Bronchial smooth muscle cell (primary cell): ENCODE measurements around the gene CHST8. TPM values are rescaled to one million over a fixed set of nuclear protein-coding genes. Genes with fewer than 3 reads are reported as not detected.

Experiments used
- total RNA-seq: library from RNA; depleted of rRNA; stranded (reverse); fragments of >200 nt; gene quantifications from 2 replicates; pipeline ENCODE4 v1.2.1, GENCODE V29; 2014

CHST8 gene, protein sequence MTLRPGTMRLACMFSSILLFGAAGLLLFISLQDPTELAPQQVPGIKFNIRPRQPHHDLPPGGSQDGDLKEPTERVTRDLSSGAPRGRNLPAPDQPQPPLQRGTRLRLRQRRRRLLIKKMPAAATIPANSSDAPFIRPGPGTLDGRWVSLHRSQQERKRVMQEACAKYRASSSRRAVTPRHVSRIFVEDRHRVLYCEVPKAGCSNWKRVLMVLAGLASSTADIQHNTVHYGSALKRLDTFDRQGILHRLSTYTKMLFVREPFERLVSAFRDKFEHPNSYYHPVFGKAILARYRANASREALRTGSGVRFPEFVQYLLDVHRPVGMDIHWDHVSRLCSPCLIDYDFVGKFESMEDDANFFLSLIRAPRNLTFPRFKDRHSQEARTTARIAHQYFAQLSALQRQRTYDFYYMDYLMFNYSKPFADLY
- total RNA-seq = not detected in 2 replicates

GRCh38 chr19:33621811-33622504 lies at the start of gene CHST8:
Gene CHST8, plus strand, starts transcription at chr19:33621953. Its CDS starts 67,309 bp downstream, at chr19:33689262.

GRCh38 chr19:33796164-33796875 lies 174.6 kb downstream of the CHST8 start, which contains the start of gene KCTD15:
Gene KCTD15, plus strand, starts transcription at chr19:33796870. Its CDS starts 3,585 bp downstream, at chr19:33800455.

Other genes with a start within 250 kb of the CHST8 start
- gene CEBPG, start 248.2 kb upstream of the CHST8 start, total RNA-seq = 16.4 and 21.6 TPM in 2 replicates
- 88.4 and 88.9 TPM in 2 replicates for gene PEPD, start 100.2 kb upstream of the CHST8 start, total RNA-seq
- 8.2 and 38.6 TPM in 2 replicates for gene KCTD15, start 174.9 kb downstream of the CHST8 start, total RNA-seq